GM19193 (cell line): Measurements from ENCODE around the gene CLCN4.

Experiments
- POLR2A ChIP-seq: IDR thresholded peaks from 4 replicates; pipeline ENCODE4 v1.6.1; 2011; ENCODE audit not compliant: insufficient read depth, insufficient read length; ENCODE audit errors: extremely low read depth

The CLCN4 gene

DNA sequence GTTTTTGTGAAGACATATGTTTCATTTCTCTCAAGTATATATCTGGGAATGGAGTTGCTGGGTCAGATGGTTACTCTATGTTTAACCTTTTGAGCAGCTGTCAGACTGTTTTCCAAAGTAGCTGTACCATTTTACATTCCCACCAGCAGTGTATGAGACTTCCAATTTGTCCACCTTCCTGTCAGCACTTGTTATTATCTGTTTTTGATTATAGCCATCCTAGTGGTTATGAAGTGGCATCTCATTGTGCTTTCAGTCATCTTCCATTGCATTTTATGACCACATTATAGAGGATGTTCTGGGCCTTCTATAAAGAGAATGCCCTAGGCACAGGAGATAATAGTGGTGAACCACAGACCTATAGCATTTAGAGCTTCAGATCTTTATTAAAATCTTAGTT is 39.2 kb downstream of the CLCN4 start:
- no peak for TF ChIP-seq POLR2A

GRCh38 chrX:10197279-10198210 is 40.8 kb downstream of the CLCN4 start:
- TF ChIP-seq POLR2A: no peak

DNA sequence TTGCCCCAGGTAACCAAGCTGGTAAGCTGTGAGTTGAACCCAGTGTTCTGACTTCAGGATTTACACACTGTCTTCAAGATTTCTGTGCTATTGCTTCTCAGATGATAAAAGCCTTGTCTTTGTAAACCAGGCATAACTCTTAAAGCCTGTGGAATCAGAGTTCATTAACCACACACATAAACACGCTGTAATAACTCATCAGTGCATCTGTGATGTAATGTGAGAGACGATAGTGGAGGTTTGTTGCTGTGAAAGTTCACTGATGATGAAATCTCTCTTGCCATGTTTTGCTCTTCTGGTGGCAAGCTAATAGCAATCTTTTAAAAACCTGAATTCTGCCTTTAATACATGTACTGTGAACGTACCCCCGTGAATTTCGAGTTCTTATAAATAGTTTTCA is 41.5 kb downstream of the CLCN4 start:
- TF ChIP-seq POLR2A: no peak

GRCh38 chrX:10199212-10199611 is 42.4 kb downstream of the CLCN4 start:
- TF ChIP-seq POLR2A: no peak

DNA sequence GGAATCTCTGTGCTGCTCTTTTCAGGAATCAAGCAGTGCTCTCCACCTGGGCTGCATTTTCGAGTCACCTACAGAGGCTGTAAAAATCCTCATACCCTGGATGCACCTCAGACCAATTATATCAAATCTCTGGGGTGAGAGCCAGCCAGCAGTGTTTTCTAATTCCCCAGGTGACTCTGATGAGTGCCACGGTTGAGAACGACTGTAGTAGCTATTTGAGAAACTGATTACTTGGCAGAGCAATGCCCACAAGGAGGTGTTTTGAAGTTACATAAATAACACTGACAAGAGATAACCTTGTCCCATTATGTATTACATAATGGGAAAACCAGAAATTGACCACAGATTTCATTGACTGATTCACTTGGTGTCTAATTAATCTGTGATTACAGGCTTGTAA is 46.8 kb downstream of the CLCN4 start:
- TF ChIP-seq POLR2A: no peak

DNA sequence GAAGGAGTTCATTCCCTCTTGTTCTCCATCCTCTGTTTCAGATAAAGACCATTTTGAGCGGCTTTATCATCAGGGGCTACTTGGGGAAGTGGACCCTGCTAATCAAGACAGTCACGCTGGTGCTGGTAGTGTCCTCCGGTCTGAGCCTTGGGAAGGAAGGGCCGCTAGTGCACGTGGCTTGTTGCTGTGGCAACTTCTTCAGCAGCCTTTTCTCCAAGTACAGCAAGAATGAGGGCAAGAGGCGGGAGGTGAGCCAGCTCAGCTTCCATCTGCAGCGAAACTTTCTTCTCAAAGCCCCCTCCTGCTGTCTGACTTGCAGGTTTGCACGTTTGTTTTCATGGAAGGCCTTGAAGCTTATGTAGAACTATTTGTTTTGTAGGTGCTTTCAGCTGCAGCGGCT is 49.5 kb downstream of the CLCN4 start:
- TF ChIP-seq POLR2A: no peak

GRCh38 chrX:10208281-10208856 is 51.6 kb downstream of the CLCN4 start:
- TF ChIP-seq POLR2A: no peak

DNA sequence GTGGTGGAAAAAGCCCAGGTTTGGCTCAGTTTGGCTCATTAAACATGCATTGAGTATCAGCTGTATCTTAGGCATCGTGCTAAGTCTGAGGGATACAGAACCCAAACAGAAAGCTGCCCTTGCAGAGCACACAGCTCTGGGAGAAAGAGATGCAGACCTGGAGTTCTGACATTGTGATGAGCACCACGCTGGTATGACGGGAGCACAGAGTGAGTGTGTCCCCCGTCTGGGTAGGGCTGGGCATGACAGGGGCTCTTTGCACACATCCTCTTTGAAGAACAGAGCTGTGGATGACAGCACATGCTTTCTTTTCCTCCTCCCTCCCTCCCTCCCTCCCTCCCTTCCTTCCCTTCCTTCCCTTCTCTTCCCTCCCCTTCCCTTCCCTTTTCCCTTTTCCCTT is 52.2 kb downstream of the CLCN4 start:
- no peak for TF ChIP-seq POLR2A

- TF ChIP-seq POLR2A: no peak
Observed at GRCh38 chrX:10212395-10212794, 55.6 kb downstream of the CLCN4 start.

DNA sequence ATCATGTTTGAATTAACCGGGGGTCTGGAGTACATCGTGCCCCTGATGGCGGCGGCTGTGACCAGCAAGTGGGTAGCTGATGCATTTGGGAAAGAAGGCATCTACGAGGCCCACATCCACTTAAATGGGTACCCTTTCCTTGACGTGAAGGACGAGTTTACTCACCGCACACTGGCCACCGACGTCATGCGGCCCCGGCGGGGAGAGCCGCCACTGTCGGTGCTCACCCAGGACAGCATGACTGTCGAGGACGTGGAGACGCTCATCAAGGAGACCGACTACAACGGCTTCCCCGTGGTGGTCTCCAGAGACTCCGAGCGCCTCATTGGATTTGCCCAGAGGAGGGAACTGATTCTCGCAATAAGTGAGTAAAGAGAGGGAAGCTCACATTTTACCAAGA is 56.9 kb downstream of the CLCN4 start:
- no peak for TF ChIP-seq POLR2A

DNA sequence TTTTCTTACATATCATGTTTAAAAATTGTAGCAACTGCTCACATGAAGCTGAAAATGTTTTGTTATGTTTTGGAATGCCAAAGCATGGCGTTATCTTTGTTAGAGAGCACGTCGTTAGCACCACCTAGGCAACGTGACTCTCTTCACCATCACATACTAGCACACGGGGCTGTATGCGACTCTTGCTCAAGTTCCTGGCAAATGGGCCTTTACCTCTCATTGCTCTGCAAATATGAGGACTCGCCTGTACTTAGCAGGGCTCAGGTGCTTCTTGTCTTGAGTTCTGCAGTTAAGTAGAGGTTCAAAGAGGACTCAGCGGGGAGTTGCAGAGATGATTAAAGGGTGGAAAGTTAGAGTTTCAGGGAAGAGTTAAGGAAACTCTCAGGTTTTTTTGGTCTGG is 59.4 kb downstream of the CLCN4 start:
- no peak for TF ChIP-seq POLR2A

GRCh38 chrX:10217198-10217597 is 60.4 kb downstream of the CLCN4 start:
- no peak for TF ChIP-seq POLR2A

DNA sequence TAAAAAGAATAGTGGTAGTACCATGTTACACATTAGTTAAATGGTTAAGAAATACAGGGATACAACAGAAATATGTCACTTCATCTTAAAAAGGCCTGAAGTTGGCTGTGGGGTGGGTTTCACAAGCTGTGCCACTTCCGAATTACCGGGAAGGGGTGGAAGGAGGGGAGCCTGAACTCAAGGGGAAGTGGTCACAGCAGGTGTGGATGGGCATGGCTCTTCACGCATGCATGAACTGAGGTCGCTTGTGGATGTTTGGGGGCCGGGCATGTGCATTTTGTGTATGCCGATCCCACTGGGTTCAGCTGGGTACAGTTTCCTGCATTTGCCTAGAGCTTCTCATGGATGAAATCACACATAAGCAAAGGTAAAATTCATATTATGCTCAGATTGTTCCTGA is 64.9 kb downstream of the CLCN4 start:
- TF ChIP-seq POLR2A: no peak

DNA sequence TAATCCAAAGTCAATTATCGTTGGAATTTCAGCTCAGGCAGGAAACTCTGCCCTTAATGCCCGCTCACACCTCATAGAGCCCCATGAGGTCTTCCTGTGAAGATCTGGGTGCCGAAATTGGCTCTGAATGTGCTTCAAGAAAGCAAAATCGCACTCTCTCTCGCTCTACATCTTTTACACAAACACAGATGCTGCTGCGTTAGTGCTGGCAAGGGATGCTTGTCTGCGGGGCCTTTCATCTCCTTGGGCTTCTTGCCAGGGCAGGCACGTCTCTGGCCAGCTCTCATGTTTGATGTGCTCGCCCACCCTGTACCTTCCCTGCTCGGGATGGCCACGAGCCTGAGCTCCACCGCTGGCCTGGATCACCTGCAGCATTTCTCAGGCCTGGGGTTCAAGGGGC is 66.5 kb downstream of the CLCN4 start:
- no peak for TF ChIP-seq POLR2A

DNA sequence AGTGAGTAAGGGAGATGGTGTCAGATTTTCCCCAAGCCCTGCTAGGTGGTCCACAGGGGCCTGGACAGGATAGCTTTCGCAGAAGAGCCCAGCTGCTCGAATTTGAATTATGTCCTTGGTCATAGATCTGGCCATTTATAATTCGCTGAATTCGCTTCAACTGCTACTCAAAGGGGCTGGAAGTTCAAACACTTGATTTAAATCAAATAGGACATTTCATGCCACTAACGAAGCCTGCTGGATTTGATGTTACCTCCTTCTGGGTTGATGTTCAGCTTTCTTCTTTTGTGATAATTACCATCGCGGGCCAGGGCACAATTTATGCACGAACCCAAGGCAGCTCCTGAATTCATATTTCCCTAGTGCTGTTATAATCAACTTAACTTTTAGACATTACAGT is 67.0 kb downstream of the CLCN4 start:
- TF ChIP-seq POLR2A: no peak

DNA sequence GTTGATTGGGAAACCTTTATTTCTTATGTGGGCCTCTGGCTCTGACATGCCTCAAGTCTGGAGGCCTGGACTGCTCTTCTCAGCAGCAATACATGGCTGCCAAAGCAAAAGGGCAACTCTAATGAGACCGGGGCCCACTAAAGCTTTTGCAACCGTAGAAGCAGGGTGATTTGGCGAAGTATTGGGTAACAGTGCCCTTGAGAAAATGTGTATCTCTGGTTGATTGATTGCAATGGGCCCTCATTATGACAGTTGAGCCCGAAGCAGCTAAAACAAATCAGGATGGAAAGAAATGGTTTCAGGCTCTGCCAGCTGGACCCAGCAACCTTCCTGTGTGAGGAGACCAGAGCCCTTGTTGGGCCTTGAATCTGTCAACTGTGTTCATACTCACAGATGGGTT is 73.4 kb downstream of the CLCN4 start:
- TF ChIP-seq POLR2A: no peak

- TF ChIP-seq POLR2A: no peak
Observed at GRCh38 chrX:10231461-10231860, 74.7 kb downstream of the CLCN4 start.

DNA sequence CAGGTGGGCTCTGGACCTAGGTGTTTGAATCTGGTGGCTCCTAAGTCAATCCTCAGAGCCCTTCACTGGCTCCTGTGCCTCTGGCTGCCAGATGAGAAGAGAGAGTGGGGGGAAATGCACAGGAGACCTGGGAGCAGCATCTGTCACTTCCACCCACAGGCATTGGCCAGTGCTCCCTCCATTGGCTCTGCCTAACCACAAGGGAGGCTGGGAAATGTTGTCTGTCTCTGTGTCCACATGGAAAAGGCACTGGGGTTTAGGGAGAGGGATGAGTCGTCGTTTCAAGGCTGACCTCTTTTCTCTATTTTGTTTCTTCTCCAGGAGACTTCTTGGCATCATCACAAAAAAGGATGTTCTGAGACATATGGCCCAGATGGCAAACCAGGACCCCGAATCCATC is 76.4 kb downstream of the CLCN4 start:
- TF ChIP-seq POLR2A: no peak
